ENCODE measurements around the gene DMD. TPM values are rescaled to one million over a fixed set of nuclear protein-coding genes. Genes with fewer than 3 reads are reported as not detected.

Gene DMD
- total RNA-seq, 1 experiment from 2014 or later, result 47.2 TPM

- Mint-ChIP-seq H3K27me3 (ENCODE audit: insufficient read depth, unreplicated experiment) (no peaks in the 10 kb centered on the region), H3K4me3 (ENCODE audit: unreplicated experiment) (no peak overlapping the region), H3K4me1 (ENCODE audit: low read depth, unreplicated experiment) (no peaks in the 10 kb centered on the region), H3K27ac (ENCODE audit: unreplicated experiment) (no peak overlapping the region), H3K9me3 (ENCODE audit: unreplicated experiment) (no peaks in the 10 kb centered on the region), H3K36me3 (ENCODE audit: insufficient read depth, unreplicated experiment) (no peaks in the 10 kb centered on the region)
- DNase-seq, result no peak
- no peaks in the 10 kb centered on the region for H3K27me3 ChIP-seq (replicated peaks; ENCODE audit: control insufficient read depth, insufficient read depth, low read length)
- H3K4me3 ChIP-seq (ENCODE audit: low read depth, low read length), result no peak overlapping the region
- CTCF ChIA-PET, result no interaction called here
- no peak for TF ChIP-seq CTCF (IDR thresholded peaks at IDR 0.05; ENCODE audit: insufficient read depth in 1 of 2, low read depth in 1 of 2, low read length in 1 of 2, severe bottlenecking in 1 of 2, unreplicated experiment in 1 of 2)
- H3K9me3 ChIP-seq, result no peaks in the 10 kb centered on the region
- no peaks in the 10 kb centered on the region for H3K36me3 ChIP-seq (ENCODE audit: control insufficient read depth, insufficient read depth, low read length)
- no peaks in the 10 kb centered on the region for H3K4me1 ChIP-seq
- POLR2A ChIA-PET, result no interaction called here
- BruUV-seq (replicated peaks), result no TSS peak
- intact Hi-C loops (cut with micrococcal nuclease; ENCODE audit: unreplicated experiment), result no loop called here
Observed at GRCh38 chrX:31508338-31508737, 1703.0 kb downstream of the DMD start.

GRCh38 chrX:31506928-31507327, 1704.4 kb downstream of the DMD start:
- Histone ChIP-seq H3K27me3 (replicated peaks; ENCODE audit: control insufficient read depth, insufficient read depth, low read length) (no peaks in the 10 kb centered on the region), H3K9me3 (no peaks in the 10 kb centered on the region), H3K36me3 (ENCODE audit: control insufficient read depth, insufficient read depth, low read length) (no peaks in the 10 kb centered on the region), H3K4me1 (no peaks in the 10 kb centered on the region), H3K4me3 (ENCODE audit: low read depth, low read length) (no peak overlapping the region)
- ChIA-PET POLR2A (no interaction called here), CTCF (no interaction called here)
- no peaks in the 10 kb centered on the region for H3K27me3 Mint-ChIP-seq (ENCODE audit: insufficient read depth, unreplicated experiment)
- H3K27ac Mint-ChIP-seq (ENCODE audit: unreplicated experiment), result no peak overlapping the region
- intact Hi-C loops (cut with micrococcal nuclease; ENCODE audit: unreplicated experiment), result no loop called here
- BruUV-seq (replicated peaks), result no TSS peak
- no peaks in the 10 kb centered on the region for H3K36me3 Mint-ChIP-seq (ENCODE audit: insufficient read depth, unreplicated experiment)
- no peak for DNase-seq
- no peak overlapping the region for H3K4me3 Mint-ChIP-seq (ENCODE audit: unreplicated experiment)
- no peak for TF ChIP-seq CTCF (IDR thresholded peaks at IDR 0.05; ENCODE audit: insufficient read depth in 1 of 2, low read depth in 1 of 2, low read length in 1 of 2, severe bottlenecking in 1 of 2, unreplicated experiment in 1 of 2)
- no peaks in the 10 kb centered on the region for H3K4me1 Mint-ChIP-seq (ENCODE audit: low read depth, unreplicated experiment)
- H3K9me3 Mint-ChIP-seq (ENCODE audit: unreplicated experiment), result no peaks in the 10 kb centered on the region

- intact Hi-C loops (cut with micrococcal nuclease; ENCODE audit: unreplicated experiment), result no loop called here
- H3K36me3 Mint-ChIP-seq (ENCODE audit: insufficient read depth, unreplicated experiment), result no peaks in the 10 kb centered on the region
- POLR2A ChIA-PET, result no interaction called here
- H3K9me3 Mint-ChIP-seq (ENCODE audit: unreplicated experiment), result no peaks in the 10 kb centered on the region
- H3K36me3 ChIP-seq (ENCODE audit: control insufficient read depth, insufficient read depth, low read length), result no peaks in the 10 kb centered on the region
- H3K4me1 ChIP-seq, result no peaks in the 10 kb centered on the region
- no peaks in the 10 kb centered on the region for H3K9me3 ChIP-seq
- no peak overlapping the region for H3K4me3 ChIP-seq (ENCODE audit: low read depth, low read length)
- H3K27me3 Mint-ChIP-seq (ENCODE audit: insufficient read depth, unreplicated experiment), result no peaks in the 10 kb centered on the region
- H3K27me3 ChIP-seq (replicated peaks; ENCODE audit: control insufficient read depth, insufficient read depth, low read length), result no peaks in the 10 kb centered on the region
- no TSS peak for BruUV-seq (replicated peaks)
- DNase-seq, result no peak
- no peak overlapping the region for H3K4me3 Mint-ChIP-seq (ENCODE audit: unreplicated experiment)
- no peak overlapping the region for H3K27ac Mint-ChIP-seq (ENCODE audit: unreplicated experiment)
- CTCF ChIA-PET, result no interaction called here
- TF ChIP-seq CTCF (IDR thresholded peaks at IDR 0.05; ENCODE audit: insufficient read depth in 1 of 2, low read depth in 1 of 2, low read length in 1 of 2, severe bottlenecking in 1 of 2, unreplicated experiment in 1 of 2), result no peak
- no peaks in the 10 kb centered on the region for H3K4me1 Mint-ChIP-seq (ENCODE audit: low read depth, unreplicated experiment)
Observed at GRCh38 chrX:31506360-31506759, 1705.0 kb downstream of the DMD start.

All from Caco-2 (cell line).